ENCODE data around the gene PHF20. TPM values are rescaled to one million over a fixed set of nuclear protein-coding genes. Genes with fewer than 3 reads are reported as not detected.

Gene PHF20
- total and polyA plus RNA-seq, 2 of the 13 experiments (the other 11 are each of a cell fraction or from before 2014, with no cell fraction given), result 22.8 to 34.1 TPM

- TF ChIP-seq PRDM15 (CRISPR knock-in tag; IDR thresholded peaks at IDR 0.05), result 0 out of 2 replicates have a peak, but pooled peaks have one; percentile 1
- TF ChIP-seq ZC3H13 (CRISPR knock-in tag; IDR thresholded peaks at IDR 0.05), result peak; percentile 42; the same call in 1 of the 2 replicates
- TF ChIP-seq DNMT3B (CRISPR knock-in tag; conservative IDR thresholded peaks at IDR 0.05), result peak; percentile 11; the same call in 1 of the 2 replicates
- no peak for TF ChIP-seq SOX13 (IDR thresholded peaks at IDR 0.05)
- TF ChIP-seq SOX13 (CRISPR knock-in tag; conservative IDR thresholded peaks at IDR 0.05 in 1 of 2, IDR thresholded peaks at IDR 0.05 in 1 of 2), result 0 out of 4 replicates have a peak, but pooled peaks of 1 of the 2 experiments have one; percentile 20
- no peak for TF ChIP-seq KLF16 (CRISPR knock-in tag; IDR thresholded peaks at IDR 0.05)
- peak; percentile 48 for TF ChIP-seq ASH2L (IDR thresholded peaks at IDR 0.05; ENCODE audit: insufficient read length, low read depth, low read length)
- peak; percentile 31; the same call in 1 of the 2 replicates for TF ChIP-seq MYPOP (CRISPR knock-in tag; IDR thresholded peaks at IDR 0.05)
- 0 out of 2 replicates have a peak, but pooled peaks have one; percentile 6 for TF ChIP-seq SMARCC2 (IDR thresholded peaks at IDR 0.05)
- peak; percentile 86; the same call in 1 of the 2 replicates for TF ChIP-seq SMYD3 (CRISPR knock-in tag; IDR thresholded peaks at IDR 0.05)
- TF ChIP-seq CC2D1A (CRISPR knock-in tag; IDR thresholded peaks at IDR 0.05), result no peak
Measured at GRCh38 chr20:35738410-35739179, 33.2 kb upstream of the PHF20 start (continued).
